Measurements from ENCODE around the gene ACR. TPM values are rescaled to one million over a fixed set of nuclear protein-coding genes. Genes with fewer than 3 reads are reported as not detected.
A peak's percentile ranks its signal among the peaks of the same experiment; 100 is the strongest.

ACR gene
- not detected in 2 replicates for total RNA-seq (2014; rRNA removed; shearing (Covaris generic))

DNA sequence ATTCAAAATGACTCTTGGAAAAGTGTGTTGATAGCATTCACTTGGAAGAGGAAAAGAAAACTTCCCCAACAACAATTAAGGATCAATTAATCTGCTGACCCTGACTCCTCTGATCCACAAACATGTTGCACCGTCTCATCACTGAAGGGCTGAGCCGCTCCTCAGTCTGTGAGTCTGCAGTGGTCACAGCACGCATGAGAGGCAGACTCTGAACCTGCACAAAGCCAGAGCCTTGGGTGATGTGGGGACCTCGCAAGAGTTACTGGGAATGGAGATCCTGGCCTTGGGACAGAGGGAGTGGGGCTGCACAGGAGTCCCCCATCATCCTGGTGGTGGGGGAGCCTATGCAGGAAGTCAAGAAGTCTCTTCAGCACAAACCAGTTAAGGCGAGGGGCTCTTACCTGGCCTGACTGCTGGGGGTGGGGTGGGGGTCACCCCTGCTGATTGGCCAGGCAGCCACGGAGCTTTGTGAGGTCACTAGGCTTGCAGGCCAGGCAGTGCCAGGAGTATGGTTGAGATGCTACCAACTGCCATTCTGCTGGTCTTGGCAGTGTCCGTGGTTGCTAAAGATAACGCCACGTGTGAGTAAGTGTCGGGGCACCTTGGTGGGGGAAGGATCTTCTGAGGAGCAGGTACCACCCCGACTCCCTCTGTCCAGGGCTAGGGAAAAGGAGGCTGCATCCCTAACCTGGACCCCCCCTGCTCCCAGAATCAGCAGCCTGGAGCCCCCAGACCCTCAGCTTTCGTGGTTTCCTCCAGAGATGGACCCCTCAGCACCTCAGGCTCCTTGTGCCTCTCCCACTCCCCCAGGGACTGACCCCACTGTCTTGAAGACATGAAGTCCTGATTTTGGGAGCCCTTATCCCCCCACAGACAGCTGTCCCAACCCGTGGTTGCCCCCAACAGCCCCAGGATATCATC is at the start of gene ACR:
ACR (plus strand) TSS at position 477 of the 921 bp plus-strand sequence; CDS start at position 509, 32 bp downstream.
- H3K9me3 ChIP-seq (replicated peaks): no peaks in the 10 kb centered on the region
- H3K36me3 ChIP-seq: no peaks in the 10 kb centered on the region
- no peak within 1 kb of the TSS for H3K4me3 ChIP-seq
- no peak within 1 kb of the TSS for H3K27ac ChIP-seq
- H3K4me1 ChIP-seq (replicated peaks): no peaks in the 10 kb centered on the region
- DNase-seq (ENCODE audit: low read depth in 1 of 2, low spot score in 2 of 2): no peak
- H3K27me3 ChIP-seq (replicated peaks): peaks cover 34% of the 10 kb centered on the region

DNA sequence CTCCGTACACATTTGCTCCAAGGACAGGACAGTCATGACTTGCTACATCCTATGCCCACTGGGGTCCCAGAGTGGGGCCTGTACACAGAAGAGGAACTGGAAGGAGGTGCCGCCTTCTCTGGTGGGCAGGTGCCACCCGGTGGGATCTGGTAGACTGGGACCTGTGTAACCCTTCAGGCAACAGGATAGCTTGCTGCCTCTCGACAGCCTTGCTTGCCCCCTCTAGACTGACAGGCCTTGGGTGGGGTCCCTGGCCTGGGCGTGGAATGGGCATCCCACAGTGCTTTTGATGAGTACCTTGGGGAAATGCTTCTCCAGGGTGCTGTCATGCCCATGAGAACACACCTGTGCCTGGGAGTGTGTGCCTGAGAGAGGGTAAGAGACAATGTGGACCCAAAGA is 49.6 kb upstream of the ACR start:
- Histone ChIP-seq H3K4me1 (replicated peaks) (no peaks in the 10 kb centered on the region), H3K36me3 (no peaks in the 10 kb centered on the region), H3K9me3 (replicated peaks) (no peaks in the 10 kb centered on the region), H3K4me3 (no peak overlapping the region), H3K27ac (no peak overlapping the region), H3K27me3 (replicated peaks) (peaks cover 27% of the 10 kb centered on the region)
- DNase-seq (ENCODE audit: low read depth in 1 of 2, low spot score in 2 of 2): peak in 1 of 2 experiments; percentile 32

DNA sequence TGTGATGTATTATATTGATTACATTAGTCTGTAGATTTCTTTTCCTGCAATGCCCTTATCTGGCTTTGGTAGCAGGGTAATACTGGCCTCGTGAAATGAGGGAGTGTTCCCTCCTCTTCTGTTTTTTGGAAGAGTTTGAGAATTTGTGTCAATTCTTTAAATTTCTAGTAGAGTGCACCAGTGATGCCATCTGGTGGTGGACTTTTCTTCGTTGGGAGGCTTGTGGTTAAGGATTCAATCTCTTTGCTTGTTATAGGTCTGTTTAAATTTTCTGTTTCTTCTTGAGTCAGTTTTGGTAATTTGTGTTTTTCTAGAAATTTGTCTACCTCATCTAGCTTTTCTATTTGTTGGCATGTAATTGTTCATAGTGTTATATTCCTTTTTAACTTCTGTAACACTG is 46.5 kb upstream of the ACR start:
- peak; percentile 33 to 39 for DNase-seq (ENCODE audit: low read depth in 1 of 2, low spot score in 2 of 2)
- no peaks in the 10 kb centered on the region; the same call in 1 of the 2 replicates for H3K4me1 ChIP-seq (replicated peaks)
- no peak overlapping the region for H3K4me3 ChIP-seq
- no peaks in the 10 kb centered on the region for H3K36me3 ChIP-seq
- no peaks in the 10 kb centered on the region for H3K9me3 ChIP-seq (replicated peaks)
- H3K27me3 ChIP-seq (replicated peaks): peaks cover 39% of the 10 kb centered on the region
- no peak overlapping the region for H3K27ac ChIP-seq

DNA sequence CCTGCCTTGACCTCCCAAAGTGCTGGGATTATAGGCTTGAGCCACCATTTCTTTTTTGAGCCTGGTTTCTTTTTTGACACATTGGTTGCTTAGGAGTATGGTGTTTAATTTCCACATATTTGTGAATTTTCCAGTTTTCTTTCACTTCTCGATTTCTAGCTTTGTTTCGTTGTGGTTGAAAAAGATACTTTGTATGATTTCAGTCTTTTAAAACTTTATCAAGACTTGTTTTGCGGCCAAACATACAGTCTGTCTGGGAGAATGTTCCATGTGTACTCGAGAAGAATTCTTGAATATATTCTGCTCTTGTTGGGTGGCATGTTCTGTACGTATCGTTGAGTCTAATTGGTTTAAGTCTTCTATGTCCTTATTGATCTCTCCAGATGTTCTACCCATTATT is 44.5 kb upstream of the ACR start:
- Histone ChIP-seq H3K4me3 (no peak overlapping the region), H3K4me1 (replicated peaks) (peaks cover 5% of the 10 kb centered on the region), H3K27me3 (replicated peaks) (peaks cover 47% of the 10 kb centered on the region), H3K36me3 (no peaks in the 10 kb centered on the region), H3K27ac (no peak overlapping the region), H3K9me3 (replicated peaks) (no peaks in the 10 kb centered on the region)
- no peak for DNase-seq (ENCODE audit: low read depth in 1 of 2, low spot score in 2 of 2)

DNA sequence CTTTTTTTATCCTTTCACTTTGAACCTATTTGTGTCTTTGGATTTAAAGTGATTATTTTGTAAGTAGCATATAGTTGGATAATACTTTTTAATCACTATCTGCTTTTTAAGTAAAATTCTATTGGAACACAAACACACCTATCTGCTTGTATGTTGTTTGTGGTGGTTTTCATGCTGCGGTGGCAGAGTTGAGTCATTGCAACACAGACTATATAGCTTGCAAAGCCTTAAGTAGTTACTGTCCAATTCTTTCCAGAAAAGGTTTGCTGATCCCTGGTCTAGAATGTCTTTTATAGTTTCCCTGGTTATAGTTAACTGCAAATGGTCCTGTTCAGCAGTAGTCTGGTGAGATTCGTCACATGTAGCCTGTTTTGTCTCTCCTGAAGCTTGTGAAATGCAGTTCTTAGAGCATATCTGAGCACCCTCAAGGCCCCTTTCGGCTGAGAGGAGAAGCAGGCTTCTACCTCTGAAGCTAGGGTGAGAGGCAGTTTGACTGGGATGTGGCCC is 43.9 kb upstream of the ACR start:
- Histone ChIP-seq H3K4me1 (replicated peaks) (peaks cover 5% of the 10 kb centered on the region), H3K4me3 (no peak overlapping the region), H3K36me3 (no peaks in the 10 kb centered on the region), H3K27me3 (replicated peaks) (peaks cover 46% of the 10 kb centered on the region), H3K9me3 (replicated peaks) (no peaks in the 10 kb centered on the region), H3K27ac (no peak overlapping the region)
- DNase-seq (ENCODE audit: low read depth in 1 of 2, low spot score in 2 of 2): no peak

DNA sequence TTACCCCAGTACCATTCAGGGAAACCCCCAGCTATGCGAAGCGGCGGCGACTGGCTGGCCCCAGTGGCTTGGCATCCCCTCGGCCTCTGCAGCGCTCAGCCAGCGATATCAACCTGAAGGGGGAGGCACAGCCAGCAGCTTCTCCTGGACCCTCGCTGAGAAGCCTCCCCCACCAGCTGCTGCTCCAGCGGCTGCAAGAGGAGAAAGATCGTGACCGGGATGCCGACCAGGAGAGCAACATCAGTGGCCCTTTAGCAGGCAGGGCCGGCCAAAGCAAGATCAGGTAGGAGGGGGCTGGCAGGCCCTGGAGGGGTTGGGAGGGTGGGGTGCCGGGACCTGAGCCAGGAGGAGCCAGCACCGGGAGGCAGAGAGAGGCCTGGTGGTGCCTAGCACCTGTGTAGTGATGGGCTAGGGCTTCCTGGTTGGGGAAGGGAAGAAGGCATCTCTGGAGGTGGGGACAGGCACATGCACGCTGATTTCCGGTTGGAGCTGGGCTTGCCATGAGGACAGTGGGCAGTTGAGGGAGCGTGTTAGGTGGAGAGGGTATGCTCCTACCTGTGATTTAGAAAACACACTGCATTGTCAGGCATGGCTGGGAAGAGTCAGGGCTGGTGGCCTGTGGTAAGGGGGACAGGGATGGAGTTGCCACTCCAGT is 43.1 kb upstream of the ACR start:
- Histone ChIP-seq H3K9me3 (replicated peaks) (no peaks in the 10 kb centered on the region), H3K4me3 (no peak overlapping the region), H3K27ac (no peak overlapping the region), H3K36me3 (no peaks in the 10 kb centered on the region), H3K27me3 (replicated peaks) (peaks cover 38% of the 10 kb centered on the region), H3K4me1 (replicated peaks) (peaks cover 5% of the 10 kb centered on the region)
- DNase-seq (ENCODE audit: low read depth in 1 of 2, low spot score in 2 of 2): no peak

DNA sequence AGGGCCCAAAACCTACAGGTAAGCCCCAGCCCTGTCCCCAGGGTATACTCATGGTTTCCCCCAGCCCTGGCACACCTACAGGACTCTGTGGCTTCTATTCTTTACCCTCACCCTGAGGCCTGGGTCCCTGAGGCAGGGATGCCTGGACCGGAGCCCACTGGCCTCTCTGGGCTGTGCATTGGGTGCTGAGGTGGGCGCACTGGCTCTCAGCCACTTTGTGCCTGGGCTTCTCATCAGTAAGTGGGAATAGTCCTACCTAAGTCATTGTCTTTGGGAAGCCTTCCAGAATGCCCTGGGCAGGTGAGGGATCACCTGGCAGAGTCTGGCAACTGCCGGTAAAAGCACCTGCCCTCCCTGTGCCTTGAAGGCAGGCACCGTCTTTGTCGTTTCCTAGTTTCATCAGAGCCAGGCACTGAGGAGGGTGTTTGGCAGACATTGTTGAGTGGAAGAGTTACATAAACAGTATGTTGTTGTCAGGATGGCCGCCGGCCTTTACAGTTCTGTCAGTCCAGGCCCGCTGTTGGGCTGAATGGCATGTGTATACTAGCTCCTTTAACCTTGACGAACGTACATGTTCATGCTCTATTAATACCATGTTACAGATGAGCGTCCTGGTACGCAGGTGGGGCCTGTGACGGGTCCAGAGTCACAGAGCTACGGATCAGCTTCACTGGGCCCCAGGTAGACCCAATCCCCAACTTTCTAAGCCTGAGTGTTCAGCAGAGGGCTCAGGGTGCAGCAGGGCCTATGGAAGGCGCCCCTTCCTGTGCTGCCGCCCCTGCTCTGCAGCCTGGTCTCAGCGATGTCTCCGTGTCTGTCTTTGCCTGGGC is 42.4 kb upstream of the ACR start:
- Histone ChIP-seq H3K4me3 (no peak overlapping the region), H3K27ac (no peak overlapping the region), H3K9me3 (replicated peaks) (no peaks in the 10 kb centered on the region), H3K4me1 (replicated peaks) (peaks cover 5% of the 10 kb centered on the region), H3K27me3 (replicated peaks) (peaks cover 31% of the 10 kb centered on the region), H3K36me3 (no peaks in the 10 kb centered on the region)
- DNase-seq (ENCODE audit: low read depth in 1 of 2, low spot score in 2 of 2): no peak

DNA sequence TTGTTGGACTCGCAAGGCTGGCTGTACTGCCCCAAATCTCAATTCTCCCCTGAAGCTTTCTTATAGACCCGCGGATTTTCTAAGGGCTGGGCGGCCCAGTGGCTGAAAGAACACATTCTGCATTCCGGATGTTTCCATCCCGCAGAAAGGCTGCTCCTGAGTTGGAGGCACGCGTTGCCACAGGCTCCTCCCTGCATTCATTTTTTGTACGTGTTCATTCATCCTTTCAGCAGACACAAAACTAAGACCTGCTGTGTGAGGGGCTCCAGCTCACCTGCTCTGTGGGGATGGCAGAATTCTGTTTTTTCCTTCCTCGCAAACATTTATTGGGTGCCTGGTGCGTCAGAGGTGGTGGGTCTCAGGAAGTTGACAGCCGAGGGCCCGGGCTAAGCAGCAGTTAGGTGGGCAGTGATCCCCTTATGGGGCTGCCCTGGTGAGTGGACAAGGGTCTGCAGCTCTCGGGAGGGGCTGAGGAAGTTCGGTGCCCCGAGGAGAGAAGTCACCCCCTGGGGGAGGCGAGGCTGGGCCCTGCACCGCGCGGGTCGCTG is 41.7 kb upstream of the ACR start:
- DNase-seq (ENCODE audit: low read depth in 1 of 2, low spot score in 2 of 2): no peak
- no peak overlapping the region for H3K4me3 ChIP-seq
- H3K4me1 ChIP-seq (replicated peaks): peaks cover 5% of the 10 kb centered on the region
- no peaks in the 10 kb centered on the region for H3K36me3 ChIP-seq
- H3K27ac ChIP-seq: no peak overlapping the region
- peaks cover 30% of the 10 kb centered on the region for H3K27me3 ChIP-seq (replicated peaks)
- no peaks in the 10 kb centered on the region for H3K9me3 ChIP-seq (replicated peaks)

DNA sequence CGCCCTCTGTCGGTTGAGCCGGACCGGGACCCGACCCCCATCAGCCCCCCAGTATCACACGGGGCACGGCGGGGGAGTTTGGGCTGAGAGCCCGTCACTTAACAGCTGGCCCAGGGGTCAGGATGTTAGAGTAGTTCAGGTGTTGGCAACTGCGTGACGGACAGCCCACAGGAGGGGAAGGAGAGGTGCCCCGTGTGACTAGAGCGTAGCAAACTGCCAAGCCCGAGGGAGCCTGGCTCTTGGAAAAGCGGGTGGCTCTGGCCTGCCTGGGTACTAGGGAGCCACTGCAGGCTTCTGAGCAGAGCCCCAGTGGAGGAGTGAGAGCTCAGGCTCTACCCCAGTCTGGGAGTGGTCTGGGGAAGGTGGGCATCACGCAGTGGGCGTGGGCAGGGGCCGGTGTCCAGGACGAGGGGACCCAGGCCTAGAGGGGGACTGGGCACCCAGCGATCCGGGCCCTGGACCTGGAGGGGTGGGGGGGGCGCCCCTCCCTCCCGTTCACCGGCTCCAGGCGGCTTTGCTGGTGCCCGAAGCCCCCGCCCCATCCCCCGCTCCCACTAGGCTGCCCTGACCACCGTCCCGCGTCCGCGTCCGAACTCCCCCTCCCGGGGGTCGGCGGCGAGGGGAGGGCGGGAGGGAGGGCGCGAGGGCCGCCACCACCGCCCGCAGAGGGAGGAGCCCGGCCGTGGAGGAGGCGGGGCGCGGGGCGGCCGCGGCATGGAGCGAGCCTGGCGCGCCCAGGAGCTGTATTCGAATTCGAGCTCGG is 41.0 kb upstream of the ACR start:
- Histone ChIP-seq H3K36me3 (no peaks in the 10 kb centered on the region), H3K4me1 (replicated peaks) (peaks cover 5% of the 10 kb centered on the region), H3K4me3 (peak overlapping the region; percentile 13; the same call in 1 of the 2 replicates), H3K9me3 (replicated peaks) (no peaks in the 10 kb centered on the region), H3K27ac (no peak overlapping the region), H3K27me3 (replicated peaks) (peaks cover 30% of the 10 kb centered on the region)
- DNase-seq (ENCODE audit: low read depth in 1 of 2, low spot score in 2 of 2): no peak

DNA sequence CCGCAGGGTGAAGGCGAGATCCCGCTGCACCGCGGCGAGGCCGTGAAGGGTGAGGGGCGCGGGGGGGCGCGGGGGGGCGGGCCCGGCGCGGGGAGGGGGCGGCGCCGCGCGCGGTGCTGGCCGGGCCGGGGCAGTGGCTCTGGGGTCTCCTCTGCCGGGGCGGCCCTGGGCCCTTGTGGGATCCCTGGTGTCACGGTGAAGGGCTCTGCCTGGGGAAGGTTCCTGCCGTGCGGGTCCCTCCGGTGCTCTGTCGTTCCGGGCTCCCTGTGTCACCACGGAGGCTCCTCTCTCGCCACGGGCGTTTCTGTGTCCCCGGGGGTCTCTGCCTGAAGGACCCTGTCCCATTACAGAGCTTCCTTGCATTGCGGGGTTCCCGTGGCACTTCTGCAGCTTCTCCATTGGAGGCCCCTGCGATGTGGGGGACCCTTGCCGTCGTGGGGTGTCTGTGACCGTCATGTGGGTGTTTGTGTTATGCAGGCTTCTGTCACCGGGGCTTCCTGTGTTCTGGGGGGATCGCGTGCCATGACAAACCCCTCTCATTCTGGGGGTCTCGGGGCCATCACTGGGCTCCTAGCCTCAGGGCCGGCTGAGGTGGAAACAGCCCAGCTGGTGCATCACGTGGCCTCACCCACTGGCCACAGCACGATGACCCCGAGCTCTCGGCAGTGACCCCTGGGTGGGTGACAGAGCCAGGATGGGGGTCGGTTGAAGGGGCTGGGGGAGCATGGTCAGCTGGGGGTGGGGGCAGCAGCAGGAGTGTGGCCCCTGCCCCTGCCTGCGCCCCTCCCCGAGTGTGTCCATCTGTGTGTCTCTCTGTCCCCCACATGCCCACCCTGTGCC is 40.1 kb upstream of the ACR start:
- Histone ChIP-seq H3K27me3 (replicated peaks) (peaks cover 30% of the 10 kb centered on the region), H3K4me1 (replicated peaks) (peaks cover 5% of the 10 kb centered on the region), H3K9me3 (replicated peaks) (no peaks in the 10 kb centered on the region), H3K27ac (no peak overlapping the region), H3K36me3 (no peaks in the 10 kb centered on the region), H3K4me3 (no peak overlapping the region)
- no peak for DNase-seq (ENCODE audit: low read depth in 1 of 2, low spot score in 2 of 2)

DNA sequence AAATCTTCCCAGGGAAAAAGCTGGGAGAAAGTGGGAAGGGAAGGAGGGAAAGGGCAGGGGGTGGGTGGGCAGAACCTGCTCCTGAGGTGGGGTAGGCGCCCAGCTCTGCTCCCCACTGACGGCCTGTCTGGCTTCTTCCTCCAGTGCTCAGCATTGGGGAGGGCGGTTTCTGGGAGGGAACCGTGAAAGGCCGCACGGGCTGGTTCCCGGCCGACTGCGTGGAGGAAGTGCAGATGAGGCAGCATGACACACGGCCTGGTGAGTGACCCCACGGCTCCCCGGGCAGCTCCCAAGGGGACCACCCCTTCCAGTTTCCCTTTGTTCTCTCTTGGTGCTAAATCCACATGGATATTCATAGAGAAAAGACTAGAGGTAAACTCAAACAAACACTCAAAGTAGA is 39.5 kb upstream of the ACR start:
- H3K9me3 ChIP-seq (replicated peaks): no peaks in the 10 kb centered on the region
- H3K36me3 ChIP-seq: no peaks in the 10 kb centered on the region
- DNase-seq (ENCODE audit: low read depth in 1 of 2, low spot score in 2 of 2): no peak
- H3K27ac ChIP-seq: no peak overlapping the region
- peaks cover 27% of the 10 kb centered on the region for H3K27me3 ChIP-seq (replicated peaks)
- peaks cover 5% of the 10 kb centered on the region for H3K4me1 ChIP-seq (replicated peaks)
- H3K4me3 ChIP-seq: no peak overlapping the region

All from SJSA1 (cell line).